Erythroblast (primary cell): ENCODE results near the gene CTNNA3.

Experiments used
- GATA1 ChIP-seq: IDR thresholded peaks from 2 replicates; pipeline ENCODE4 v1.6.1; 2011; ENCODE audit warnings: low read depth, mild to moderate bottlenecking, control low read depth, low read length, moderate library complexity
- POLR2A ChIP-seq: IDR thresholded peaks from 2 replicates; pipeline ENCODE4 v1.6.1; 2011; ENCODE audit warnings: mild to moderate bottlenecking, low read length

GRCh38 chr10:66780796-66781195 lies 915.2 kb downstream of the CTNNA3 start:
- TF ChIP-seq POLR2A (no peak), GATA1 (no peak)
